H1 (cell line): Measurements from ENCODE around the gene SLC22A23. TPM values are rescaled to one million over a fixed set of nuclear protein-coding genes. Genes with fewer than 3 reads are reported as not detected.
A peak's percentile ranks its signal among the peaks of the same experiment; 100 is the strongest.

Experiments used
- CTCF ChIA-PET: fragments of 300-600 bp; sonication (Branson Sonifier 250); formaldehyde crosslinking; loops from one replicate; lab custom pipeline; 2021; ENCODE audit not compliant: partially characterized antibody; lab: Charles Lee
- POLR2A ChIA-PET: fragments of 300-600 bp; sonication (Branson Sonifier 250); formaldehyde crosslinking; loops from one replicate; lab custom pipeline; 2021; ENCODE audit warnings: inconsistent platforms; ENCODE audit not compliant: partially characterized antibody; lab: Charles Lee
- DNase-seq, 2 experiments: peaks; one replicate each; pipeline versions ENCODE4 v3.0.0 to v3.0.0-alpha.2; 2010 to 2022; ENCODE audit warnings: low spot score in 2 of 2, low read depth in 1 of 2, mixed read lengths in 1 of 2
- FAIRE-seq: peaks from 2 replicates; lab custom pipeline; 2011; peaks lifted over from hg19 to GRCh38; lab: Jason Lieb, UNC
- H2AFZ ChIP-seq: 2 replicates; pipeline ENCODE4 v1.8.1; 2012; ENCODE audit warnings: low read length, inconsistent platforms
- H2AK5ac ChIP-seq: 2 replicates; pipeline ENCODE4 v1.6.1; 2013; ENCODE audit warnings: low read depth, low read length
- H2BK120ac ChIP-seq: replicated peaks from 2 replicates; pipeline ENCODE3; 2013; ENCODE audit warnings: low read depth, low read length, inconsistent platforms
- H2BK12ac ChIP-seq: 2 replicates; pipeline ENCODE4 v1.6.1; 2013; ENCODE audit warnings: low read depth, low read length
- H2BK15ac ChIP-seq: 2 replicates; pipeline ENCODE4 v1.6.1; 2013; ENCODE audit warnings: low read length
- H2BK20ac ChIP-seq: 2 replicates; pipeline ENCODE4 v1.6.1; 2013; ENCODE audit warnings: low read length
- H2BK5ac ChIP-seq: 2 replicates; pipeline ENCODE4 v1.6.1; 2013; ENCODE audit warnings: low read depth, low read length
- H3K14ac ChIP-seq: 2 replicates; pipeline ENCODE4 v1.6.1; 2013; ENCODE audit warnings: inconsistent platforms; ENCODE audit not compliant: insufficient read length
- H3K18ac ChIP-seq: 2 replicates; pipeline ENCODE4 v1.6.1; 2013; ENCODE audit warnings: low read length; ENCODE audit errors: extremely low read depth
- H3K23ac ChIP-seq: 2 replicates; pipeline ENCODE4 v1.6.1; 2013; ENCODE audit warnings: inconsistent platforms; ENCODE audit not compliant: insufficient read length
- H3K23me2 ChIP-seq: 2 replicates; pipeline ENCODE4 v1.6.1; 2013; ENCODE audit warnings: low read depth, low read length
- H3K27ac ChIP-seq: 2 replicates; pipeline ENCODE4 v1.6.1; 2011; ENCODE audit warnings: low read depth, low read length, inconsistent platforms
- H3K27me3 ChIP-seq, 4 experiments: replicated peaks in 1 of 4; 1 replicate in 1 of 4; 2 replicates in 3 of 4; pipeline versions ENCODE4 v1.6.1 to v1.8.1; 2011 to 2013; ENCODE audit warnings: low read length in 3 of 4, mild to moderate bottlenecking in 3 of 4, inconsistent platforms in 2 of 4, mixed read lengths in 2 of 4, moderate library complexity in 1 of 4; ENCODE audit not compliant: control insufficient read depth in 3 of 4, insufficient read depth in 3 of 4; ENCODE audit errors: extremely low read depth in 1 of 4
- H3K36me3 ChIP-seq, 4 experiments: 2 replicates each; pipeline versions ENCODE4 v1.6.1 to v1.8.1; 2011 to 2013; ENCODE audit warnings: mild to moderate bottlenecking in 4 of 4, low read length in 3 of 4, moderate library complexity in 2 of 4, control low read depth in 1 of 4, inconsistent platforms in 1 of 4; ENCODE audit not compliant: insufficient read depth in 4 of 4, control insufficient read depth in 2 of 4
- H3K4ac ChIP-seq: replicated peaks from 2 replicates; pipeline ENCODE3; 2013; ENCODE audit warnings: low read length, low read depth, mixed read lengths, inconsistent platforms; ENCODE audit not compliant: insufficient read length
- H3K4me1 ChIP-seq, 4 experiments: replicated peaks in 1 of 4; 1 replicate in 1 of 4; 2 replicates in 3 of 4; pipeline versions ENCODE4 v1.6.1 to v1.8.1; 2011 to 2013; ENCODE audit warnings: low read length in 3 of 4, inconsistent platforms in 2 of 4, mixed read lengths in 1 of 4; ENCODE audit not compliant: insufficient read depth in 4 of 4, control insufficient read depth in 3 of 4
- H3K4me2 ChIP-seq, 2 experiments: 2 replicates each; pipeline versions ENCODE4 v1.6.1 to v1.8.1; 2011 to 2013; ENCODE audit warnings: low read depth in 2 of 2, low read length in 2 of 2, control low read depth in 1 of 2, inconsistent platforms in 1 of 2, mild to moderate bottlenecking in 1 of 2; ENCODE audit not compliant: insufficient read depth in 1 of 2
- H3K4me3 ChIP-seq, 4 experiments: fragments of 200-600, 300-600 bp in 1 of 4; sonication (generic), shearing (Covaris generic), sonication (Bioruptor Twin) in 1 of 4; 2 replicates each; pipeline versions ENCODE4 v1.5.1 to v1.8.1; 2011 to 2016; ENCODE audit warnings: low read length in 4 of 4, low read depth in 3 of 4, control low read depth in 2 of 4, inconsistent platforms in 2 of 4, mild to moderate bottlenecking in 2 of 4, mixed read lengths in 1 of 4, moderate library complexity in 1 of 4; ENCODE audit not compliant: insufficient read depth in 2 of 4; ENCODE audit errors: extremely low read depth in 1 of 4
- H3K56ac ChIP-seq: replicated peaks from 2 replicates; pipeline ENCODE3; 2013; ENCODE audit warnings: low read depth, mild to moderate bottlenecking, mixed read lengths, low read length, inconsistent platforms; ENCODE audit not compliant: insufficient read length
- H3K79me1 ChIP-seq: 2 replicates; pipeline ENCODE4 v1.6.1; 2013; ENCODE audit warnings: low read depth, low read length, control low read depth
- H3K79me2 ChIP-seq, 2 experiments: 2 replicates each; pipeline versions ENCODE4 v1.6.1 to v1.8.1; 2012 to 2013; ENCODE audit warnings: low read length in 2 of 2, mild to moderate bottlenecking in 2 of 2, inconsistent platforms in 1 of 2; ENCODE audit not compliant: insufficient read depth in 2 of 2, control insufficient read depth in 1 of 2
- H3K9ac ChIP-seq, 4 experiments: replicated peaks in 1 of 4; 1 replicate in 1 of 4; 2 replicates in 3 of 4; pipeline versions ENCODE4 v1.6.1 to v1.8.1; 2011 to 2013; ENCODE audit warnings: low read depth in 3 of 4, low read length in 3 of 4, control low read depth in 2 of 4, mild to moderate bottlenecking in 2 of 4, moderate library complexity in 2 of 4, inconsistent platforms in 1 of 4; ENCODE audit errors: extremely low read depth in 1 of 4
- H3K9me3 ChIP-seq, 2 experiments: 2 replicates each; pipeline versions ENCODE4 v1.6.1 to v1.8.1; 2012 to 2013; ENCODE audit warnings: mild to moderate bottlenecking in 2 of 2, moderate library complexity in 2 of 2, control low read depth in 1 of 2, inconsistent platforms in 1 of 2, low read depth in 1 of 2, low read length in 1 of 2, mixed read lengths in 1 of 2; ENCODE audit not compliant: insufficient read depth in 2 of 2
- H4K20me1 ChIP-seq, 2 experiments: replicated peaks in 1 of 2; 2 replicates each; pipeline versions ENCODE3 to v1.8.1; 2011 to 2013; ENCODE audit warnings: inconsistent platforms in 2 of 2, low read length in 2 of 2, mild to moderate bottlenecking in 1 of 2; ENCODE audit not compliant: insufficient read depth in 2 of 2, control insufficient read depth in 1 of 2
- H4K5ac ChIP-seq: 2 replicates; pipeline ENCODE4 v1.6.1; 2013; ENCODE audit warnings: low read length, low read depth, mixed read lengths, inconsistent platforms; ENCODE audit not compliant: insufficient read length
- H4K8ac ChIP-seq: 2 replicates; pipeline ENCODE4 v1.8.0; 2013; ENCODE audit warnings: mild to moderate bottlenecking, moderate library complexity, low read length, inconsistent platforms; ENCODE audit not compliant: insufficient read depth; ENCODE audit errors: extremely low read depth
- H4K91ac ChIP-seq: replicated peaks from 2 replicates; pipeline ENCODE3; 2013; ENCODE audit warnings: low read length, mixed read lengths, inconsistent platforms; ENCODE audit not compliant: insufficient read length
- HDAC6 ChIP-seq: IDR thresholded peaks from one replicate; pipeline ENCODE4 v1.7.1; 2012; ENCODE audit warnings: low read depth, mild to moderate bottlenecking, inconsistent platforms, low read length, moderate library complexity
- WGBS, 2 experiments: shearing (Covaris generic) in 1 of 2; methylation state at CpG; one replicate each; pipeline versions ENCODE4 v1.1.6 to v1.1.7; 2013 to 2015; ENCODE audit warnings: low lambda C conversion rate in 2 of 2, mixed read lengths in 2 of 2, inconsistent platforms in 1 of 2, low coverage in 1 of 2, missing lambda C conversion rate in 1 of 2; ENCODE audit not compliant: insufficient replicate concordance in 2 of 2, insufficient coverage in 1 of 2, insufficient read length in 1 of 2; ENCODE audit errors: extremely low coverage in 1 of 2, missing lambda C conversion rate in 1 of 2; 5-methylcytosine and 5-hydroxymethylcytosine counted together
- polyA plus RNA-seq, 7 experiments: library from polyadenylated mRNA; depleted of rRNA in 3 of 7; stranded (reverse) in 5 of 7; unstranded in 2 of 7; fragments of >200 nt in 5 of 7; fragments of 200-250 nt in 2 of 7; gene quantifications; 1 replicate in 5 of 7; 2 replicates in 1 of 7; 4 replicates in 1 of 7; pipeline versions ENCODE4 v1.2.1 to v1.2.3, GENCODE V29; 2011 to 2013; ENCODE audit warnings: missing spikeins in 2 of 7, mixed read lengths in 2 of 7
- total RNA-seq: library from RNA; stranded (reverse); fragmentation: NEBNext Ultra II Directional; extraction: Animal tissue kit (Norgen Biotek cat#: 25700); gene quantifications from 2 replicates; pipeline ENCODE4 v1.2.1, GENCODE V29; 2021

The SLC22A23 gene
- total and polyA plus RNA-seq, 2 of the 8 experiments (the other 6 are each of a cell fraction or from before 2014, with no cell fraction given), result 9.9 to 38.4 TPM

GRCh38 chr6:3290149-3290930 is 166.5 kb downstream of the SLC22A23 start:
- Histone ChIP-seq H2BK15ac (no peak overlapping the region), H2BK20ac (no peak overlapping the region), H3K27me3 (no peaks in the 10 kb centered on the region), H3K4ac (no peak overlapping the region), H3K18ac (no peak overlapping the region), H3K79me1 (no peaks in the 10 kb centered on the region), H4K20me1 (no peaks in the 10 kb centered on the region), H3K27ac (no peak overlapping the region), H3K23me2 (no peaks in the 10 kb centered on the region), H3K4me1 (no peaks in the 10 kb centered on the region; a peak in 1 of 7 replicates), H2BK12ac (no peak overlapping the region), H3K56ac (no peak overlapping the region), H3K14ac (no peak overlapping the region), H3K4me2 (no peak overlapping the region), H4K5ac (no peak overlapping the region), H3K36me3 (peaks cover 0 to 4% (median 0%) of the 10 kb centered on the region in 4 experiments; a peak in 2 of 8 replicates), H2AFZ (no peak overlapping the region), H2AK5ac (no peak overlapping the region), H3K9ac (no peak overlapping the region), H3K4me3 (no peak overlapping the region), H3K79me2 (no peaks in the 10 kb centered on the region), H4K8ac (peak overlapping the region; percentile 35; the same call in 1 of the 2 replicates), H2BK120ac (no peak overlapping the region), H3K9me3 (no peaks in the 10 kb centered on the region), H4K91ac (no peak overlapping the region), H3K23ac (no peak overlapping the region), H2BK5ac (no peak overlapping the region)
- ChIA-PET POLR2A (interaction anchor here (0.7 kb wide), 1 partner anchor 106 kb away, joined by 3 read pairs; no protein-coding TSS in a partner anchor), CTCF (interaction anchor here (1.1 to 2.8 kb wide), 11 partner anchors 8 to 443 kb away, joined by 4 to 17 read pairs (median 7); no protein-coding TSS in a partner anchor)
- 94% methylated on average over 15 of the region's 15 CpGs; no CpG with 5 or more reads in 1 of the 2 experiments for WGBS, 2 experiments
- no peak for DNase-seq
- no peak for FAIRE-seq
- no peak for TF ChIP-seq HDAC6
